ENCODE data around the gene NTN1.

GRCh38 chr17:9169116-9169515 is 147.8 kb downstream of the NTN1 start:
- TF ChIP-seq CTCF (conservative IDR thresholded peaks at IDR 0.05) (no peak), EZH2 (IDR thresholded peaks at IDR 0.05; ENCODE audit: low read depth) (no peak)

All from PC-9 (cell line).